Chondrocyte (in vitro differentiated cells): ENCODE data around the gene COX10. TPM values are rescaled to one million over a fixed set of nuclear protein-coding genes. Genes with fewer than 3 reads are reported as not detected.

Experiments
- DNase-seq: peaks from one replicate; pipeline ENCODE4 v3.0.0; 2021; ENCODE audit warnings: mixed read lengths, low spot score
- H3K27ac Mint-ChIP-seq: one replicate; pipeline ENCODE4 v1.8.0; 2021; ENCODE audit warnings: mild to moderate bottlenecking, moderate library complexity, mixed read lengths; ENCODE audit not compliant: unreplicated experiment
- H3K27me3 Mint-ChIP-seq: 2 replicates; pipeline ENCODE4 v1.8.0; 2021; ENCODE audit warnings: low read depth, mixed read lengths
- H3K36me3 Mint-ChIP-seq: 2 replicates; pipeline ENCODE4 v1.8.0; 2021; ENCODE audit warnings: low read depth, mixed read lengths
- H3K4me1 Mint-ChIP-seq: 2 replicates; pipeline ENCODE4 v1.8.0; 2021; ENCODE audit warnings: low read depth, mild to moderate bottlenecking, mixed read lengths
- H3K4me3 Mint-ChIP-seq: one replicate; pipeline ENCODE4 v1.8.0; 2021; ENCODE audit warnings: mild to moderate bottlenecking, moderate library complexity, mixed read lengths; ENCODE audit not compliant: unreplicated experiment
- H3K9me3 Mint-ChIP-seq: 2 replicates; pipeline ENCODE4 v1.8.0; 2021; ENCODE audit warnings: low read depth, mixed read lengths
- total RNA-seq: library from RNA; stranded (reverse); gene quantifications from 3 replicates; pipeline ENCODE4 v1.2.1, GENCODE V29; 2021
- TF ChIP-seq, protein P1 (sequence below): fragments of 200-600 bp; sonication (generic); IDR thresholded peaks from 2 replicates; pipeline ENCODE4 v1.5.0; 2021; ENCODE audit warnings: antibody characterized with exemption, mild to moderate bottlenecking, moderate library complexity

COX10 gene
- total RNA-seq, 1 donor from 2014 or later = 12.6 TPM

DNA sequence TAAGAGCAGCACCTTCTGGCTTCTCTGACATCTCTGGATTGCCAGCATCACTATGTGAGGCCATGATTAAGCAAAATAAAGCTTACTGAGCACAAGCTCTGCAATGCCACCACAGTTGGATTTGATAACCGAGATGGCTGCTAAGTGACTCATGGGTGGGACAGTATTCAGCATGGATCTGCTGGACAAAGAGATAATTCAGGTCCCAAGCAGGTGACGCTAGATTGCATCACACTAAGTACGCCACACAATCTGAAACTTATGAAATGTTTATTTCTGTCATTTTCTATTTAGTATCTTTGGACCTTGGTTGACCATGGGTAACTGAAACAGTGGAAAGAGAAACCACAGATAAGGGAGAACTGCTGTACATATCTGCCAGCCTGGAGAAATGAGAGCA lies 139.9 kb downstream of the COX10 start:
- TF ChIP-seq, protein P1, sequence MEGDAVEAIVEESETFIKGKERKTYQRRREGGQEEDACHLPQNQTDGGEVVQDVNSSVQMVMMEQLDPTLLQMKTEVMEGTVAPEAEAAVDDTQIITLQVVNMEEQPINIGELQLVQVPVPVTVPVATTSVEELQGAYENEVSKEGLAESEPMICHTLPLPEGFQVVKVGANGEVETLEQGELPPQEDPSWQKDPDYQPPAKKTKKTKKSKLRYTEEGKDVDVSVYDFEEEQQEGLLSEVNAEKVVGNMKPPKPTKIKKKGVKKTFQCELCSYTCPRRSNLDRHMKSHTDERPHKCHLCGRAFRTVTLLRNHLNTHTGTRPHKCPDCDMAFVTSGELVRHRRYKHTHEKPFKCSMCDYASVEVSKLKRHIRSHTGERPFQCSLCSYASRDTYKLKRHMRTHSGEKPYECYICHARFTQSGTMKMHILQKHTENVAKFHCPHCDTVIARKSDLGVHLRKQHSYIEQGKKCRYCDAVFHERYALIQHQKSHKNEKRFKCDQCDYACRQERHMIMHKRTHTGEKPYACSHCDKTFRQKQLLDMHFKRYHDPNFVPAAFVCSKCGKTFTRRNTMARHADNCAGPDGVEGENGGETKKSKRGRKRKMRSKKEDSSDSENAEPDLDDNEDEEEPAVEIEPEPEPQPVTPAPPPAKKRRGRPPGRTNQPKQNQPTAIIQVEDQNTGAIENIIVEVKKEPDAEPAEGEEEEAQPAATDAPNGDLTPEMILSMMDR = no peak
- no peak for DNase-seq
- Mint-ChIP-seq H3K36me3 (peaks cover 24% of the 10 kb centered on the region), H3K9me3 (peaks cover 4% of the 10 kb centered on the region), H3K27ac (no peak overlapping the region), H3K4me3 (no peak overlapping the region), H3K27me3 (no peaks in the 10 kb centered on the region), H3K4me1 (peaks cover 8% of the 10 kb centered on the region)

DNA sequence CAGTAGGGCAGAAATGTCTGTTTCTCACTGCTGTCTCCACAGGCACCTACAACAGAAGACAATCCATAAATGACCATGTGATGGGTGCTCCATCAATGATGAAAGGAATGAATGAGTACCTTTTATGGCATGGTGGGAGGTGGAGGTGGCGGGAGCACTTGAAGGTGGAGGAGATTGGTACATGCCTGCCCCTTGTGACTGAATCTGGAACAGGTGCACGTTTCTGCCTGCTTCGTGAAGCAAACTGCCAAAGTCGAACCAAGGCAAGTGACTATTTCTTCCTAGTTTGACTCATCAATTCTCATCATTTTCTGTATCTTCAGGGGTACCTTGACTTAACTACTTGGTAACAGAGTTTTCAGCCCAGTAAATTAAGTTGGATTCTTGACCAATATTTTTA lies 141.9 kb downstream of the COX10 start:
- Mint-ChIP-seq H3K4me3 (no peak overlapping the region), H3K9me3 (peaks cover 4% of the 10 kb centered on the region), H3K27me3 (no peaks in the 10 kb centered on the region), H3K27ac (no peak overlapping the region), H3K4me1 (peaks cover 4% of the 10 kb centered on the region), H3K36me3 (peaks cover 22% of the 10 kb centered on the region)
- TF ChIP-seq, protein P1 = no peak
- DNase-seq = no peak

DNA sequence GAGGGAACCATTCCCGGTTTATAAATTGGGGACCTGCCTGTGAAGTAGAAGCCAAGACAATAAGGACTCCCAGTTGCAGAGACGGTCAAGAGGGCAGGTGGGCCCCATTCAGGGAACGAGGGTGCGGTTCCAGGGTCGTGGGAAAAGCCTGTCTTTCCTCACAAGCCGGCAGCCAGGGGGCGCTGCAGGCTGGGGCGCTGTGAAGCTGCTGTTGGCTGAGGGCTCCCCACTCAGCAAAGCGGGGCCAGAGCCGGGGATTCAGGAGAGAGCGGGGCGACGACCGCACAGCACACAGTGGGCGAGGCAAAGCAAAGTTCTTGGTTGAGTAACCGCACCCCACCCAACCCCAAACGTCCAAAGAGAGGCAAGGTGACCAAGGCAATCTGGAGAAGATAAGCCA lies 142.5 kb downstream of the COX10 start:
- TF ChIP-seq, protein P1 = peak; percentile 42
- Mint-ChIP-seq H3K27ac (no peak overlapping the region), H3K4me3 (no peak overlapping the region), H3K9me3 (peaks cover 4% of the 10 kb centered on the region), H3K4me1 (peaks cover 4% of the 10 kb centered on the region), H3K27me3 (no peaks in the 10 kb centered on the region), H3K36me3 (peaks cover 23% of the 10 kb centered on the region)
- no peak for DNase-seq

DNA sequence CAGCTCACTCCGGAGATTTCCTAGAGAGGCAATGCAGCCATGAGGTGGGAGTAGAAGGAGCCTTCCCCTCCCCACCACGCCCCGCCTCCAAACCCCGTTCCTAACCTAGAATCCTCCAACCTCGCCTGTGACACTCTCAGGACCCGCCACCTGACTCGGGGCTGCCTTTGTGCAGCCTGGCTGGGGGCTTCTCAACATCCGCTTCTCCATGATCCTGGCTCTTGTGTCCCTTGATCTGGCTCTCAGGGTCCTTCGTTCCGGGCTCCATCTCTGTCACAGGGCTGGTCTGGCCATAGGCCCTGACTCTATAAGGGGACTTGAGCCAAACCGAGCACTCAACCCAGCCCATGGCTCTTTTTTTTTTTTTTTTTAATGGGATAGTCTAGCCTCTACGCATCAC lies 143.1 kb downstream of the COX10 start:
- H3K4me3 Mint-ChIP-seq = no peak overlapping the region
- TF ChIP-seq, protein P1 = no peak
- no peaks in the 10 kb centered on the region for H3K27me3 Mint-ChIP-seq
- peaks cover 4% of the 10 kb centered on the region for H3K9me3 Mint-ChIP-seq
- peaks cover 4% of the 10 kb centered on the region for H3K4me1 Mint-ChIP-seq
- no peak overlapping the region for H3K27ac Mint-ChIP-seq
- H3K36me3 Mint-ChIP-seq = peaks cover 22% of the 10 kb centered on the region
- DNase-seq = no peak

DNA sequence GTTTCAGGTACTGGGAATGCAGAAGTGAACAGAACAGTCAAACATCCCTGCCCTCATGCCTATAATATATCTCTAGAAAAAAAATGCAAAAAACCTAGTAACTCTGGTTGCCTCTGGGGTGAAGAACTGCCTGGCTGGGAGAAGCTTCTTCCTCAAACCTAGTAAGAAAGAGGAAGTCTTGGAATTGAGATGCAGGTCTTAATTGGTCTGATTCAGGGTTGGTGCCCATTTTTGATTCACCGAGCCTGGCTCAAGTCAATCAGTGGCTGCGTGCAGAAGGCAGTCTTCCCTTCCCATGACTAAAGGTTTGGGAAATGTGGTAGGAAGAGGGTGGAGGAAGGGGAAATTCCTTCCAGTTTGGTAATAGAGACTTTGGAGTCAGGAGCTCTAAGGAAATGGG lies 145.0 kb downstream of the COX10 start:
- H3K9me3 Mint-ChIP-seq = peaks cover 4% of the 10 kb centered on the region
- H3K36me3 Mint-ChIP-seq = peaks cover 19% of the 10 kb centered on the region
- no peaks in the 10 kb centered on the region for H3K27me3 Mint-ChIP-seq
- TF ChIP-seq, protein P1 = no peak
- H3K4me1 Mint-ChIP-seq = peaks cover 4% of the 10 kb centered on the region
- no peak overlapping the region for H3K4me3 Mint-ChIP-seq
- no peak overlapping the region for H3K27ac Mint-ChIP-seq
- no peak for DNase-seq
